GOT3 (cell line): ENCODE results near the gene ATM.
A peak's percentile ranks its signal among the peaks of the same experiment; 100 is the strongest.

ENCODE experiments used
- DNase-seq: peaks from one replicate; lab custom pipeline; 2025; ENCODE audit warnings: mixed read lengths; lab: John Stamatoyannopoulos, UW

ATM gene

GRCh38 chr11:108222574-108223347 lies at the start of gene ATM, which contains the start of gene NPAT:
ATM (plus strand) TSS chr11:108223067; CDS start chr11:108227625, 4,558 bp downstream.
NPAT (minus strand) TSS chr11:108222638; CDS start chr11:108222536, 102 bp downstream.
- peak; percentile 84 for DNase-seq

- no peak for DNase-seq
Observed at GRCh38 chr11:108177570-108177969, 45.3 kb upstream of the ATM start.

GRCh38 chr11:108193725-108194124 lies 29.1 kb upstream of the ATM start:
- no peak for DNase-seq

GRCh38 chr11:108196901-108197300 lies 26.0 kb upstream of the ATM start:
- no peak for DNase-seq

- no peak for DNase-seq
Observed at GRCh38 chr11:108197351-108197750, 25.5 kb upstream of the ATM start.

GRCh38 chr11:108198833-108199232 lies 24.0 kb upstream of the ATM start:
- DNase-seq: no peak

- no peak for DNase-seq
Observed at GRCh38 chr11:108199446-108200321, 23.2 kb upstream of the ATM start.

- no peak for DNase-seq
Observed at GRCh38 chr11:108203075-108203474, 19.8 kb upstream of the ATM start.

GRCh38 chr11:108204376-108204775 lies 18.5 kb upstream of the ATM start:
- DNase-seq: no peak

GRCh38 chr11:108204929-108205499 lies 17.9 kb upstream of the ATM start:
- DNase-seq: no peak

- DNase-seq: no peak
Observed at GRCh38 chr11:108206171-108206570, 16.7 kb upstream of the ATM start.

- DNase-seq: no peak
Observed at GRCh38 chr11:108206969-108207682, 15.7 kb upstream of the ATM start.

- no peak for DNase-seq
Observed at GRCh38 chr11:108207683-108208060, 15.2 kb upstream of the ATM start.

GRCh38 chr11:108210441-108210840 lies 12.4 kb upstream of the ATM start:
- no peak for DNase-seq

- DNase-seq: no peak
Observed at GRCh38 chr11:108213784-108214183, 9.1 kb upstream of the ATM start.

- no peak for DNase-seq
Observed at GRCh38 chr11:108216988-108217387, 5.9 kb upstream of the ATM start.

- no peak for DNase-seq
Observed at GRCh38 chr11:108218455-108218854, 4.4 kb upstream of the ATM start.

GRCh38 chr11:108218912-108219783 lies 3.7 kb upstream of the ATM start:
- no peak for DNase-seq

- DNase-seq: no peak
Observed at GRCh38 chr11:108220721-108221336, 2.0 kb upstream of the ATM start.

GRCh38 chr11:108221371-108221770 lies 1.5 kb upstream of the ATM start:
- no peak for DNase-seq
